ENCODE data around the gene TIAM2. TPM values are rescaled to one million over a fixed set of nuclear protein-coding genes. Genes with fewer than 3 reads are reported as not detected.

Gene TIAM2
- total and polyA plus RNA-seq, 5 experiments from 2014 or later, result 0.09 to 8.3 (median 1.3) TPM

- Mint-ChIP-seq H3K4me1 (no peaks in the 10 kb centered on the region), H3K27me3 (peaks cover 2 to 8% (median 4%) of the 10 kb centered on the region in 5 donors), H3K4me3 (no peak overlapping the region), H3K27ac (no peak overlapping the region), H3K36me3 (no peaks in the 10 kb centered on the region), H3K9me3 (no peaks in the 10 kb centered on the region)
- no peak for ATAC-seq
- POLR2A ChIA-PET, result no interaction called here
- no peak for DNase-seq
Measured at GRCh38 chr6:155038527-155038926, 43.4 kb downstream of the TIAM2 start.

GRCh38 chr6:155039618-155040017 is 44.5 kb downstream of the TIAM2 start:
- Mint-ChIP-seq H3K27me3 (peaks cover 0 to 6% (median 2%) of the 10 kb centered on the region in 5 donors), H3K9me3 (no peaks in the 10 kb centered on the region), H3K4me3 (no peak overlapping the region), H3K36me3 (no peaks in the 10 kb centered on the region), H3K4me1 (no peaks in the 10 kb centered on the region), H3K27ac (no peak overlapping the region)
- DNase-seq (no peak), ATAC-seq (no peak)
- POLR2A ChIA-PET, result no interaction called here

GRCh38 chr6:155040154-155040553 is 45.0 kb downstream of the TIAM2 start:
- DNase-seq, result no peak
- Mint-ChIP-seq H3K9me3 (no peaks in the 10 kb centered on the region), H3K4me3 (no peak overlapping the region), H3K27ac (no peak overlapping the region), H3K4me1 (no peaks in the 10 kb centered on the region), H3K27me3 (peaks cover 0 to 6% (median 2%) of the 10 kb centered on the region in 5 donors), H3K36me3 (no peaks in the 10 kb centered on the region)
- ATAC-seq, result no peak
- POLR2A ChIA-PET, result no interaction called here

GRCh38 chr6:155040901-155041650 is 46.0 kb downstream of the TIAM2 start:
- POLR2A ChIA-PET, result no interaction called here
- Mint-ChIP-seq H3K27ac (no peak overlapping the region), H3K36me3 (no peaks in the 10 kb centered on the region), H3K4me3 (no peak overlapping the region), H3K9me3 (no peaks in the 10 kb centered on the region), H3K27me3 (peaks cover 0 to 2% (median 0%) of the 10 kb centered on the region in 5 donors), H3K4me1 (no peaks in the 10 kb centered on the region)
- ATAC-seq, result no peak
- no peak for DNase-seq

GRCh38 chr6:155041741-155042279 is 46.7 kb downstream of the TIAM2 start:
- Mint-ChIP-seq H3K27me3 (peaks cover 0 to 6% (median 3%) of the 10 kb centered on the region in 5 donors), H3K9me3 (no peaks in the 10 kb centered on the region), H3K36me3 (no peaks in the 10 kb centered on the region), H3K4me3 (no peak overlapping the region), H3K27ac (no peak overlapping the region), H3K4me1 (no peaks in the 10 kb centered on the region)
- POLR2A ChIA-PET, result no interaction called here
- DNase-seq, result no peak
- no peak for ATAC-seq

GRCh38 chr6:155042983-155043382 is 47.9 kb downstream of the TIAM2 start:
- peaks cover 0 to 18% (median 6%) of the 10 kb centered on the region in 5 donors for H3K27me3 Mint-ChIP-seq
- no peaks in the 10 kb centered on the region for H3K4me1 Mint-ChIP-seq
- no peaks in the 10 kb centered on the region for H3K9me3 Mint-ChIP-seq
- POLR2A ChIA-PET, result no interaction called here
- H3K27ac Mint-ChIP-seq, result no peak overlapping the region
- no peak for DNase-seq
- ATAC-seq, result no peak
- H3K4me3 Mint-ChIP-seq, result no peak overlapping the region
- H3K36me3 Mint-ChIP-seq, result no peaks in the 10 kb centered on the region

- H3K36me3 Mint-ChIP-seq, result no peaks in the 10 kb centered on the region
- POLR2A ChIA-PET, result no interaction called here
- H3K9me3 Mint-ChIP-seq, result no peaks in the 10 kb centered on the region
- H3K27ac Mint-ChIP-seq, result no peak overlapping the region
- ATAC-seq, result no peak
- H3K4me3 Mint-ChIP-seq, result no peak overlapping the region
- DNase-seq, result no peak
- peaks cover 2 to 22% (median 6%) of the 10 kb centered on the region in 5 donors for H3K27me3 Mint-ChIP-seq
- H3K4me1 Mint-ChIP-seq, result peaks cover 0 to 8% (median 4%) of the 10 kb centered on the region in 4 donors
Measured at GRCh38 chr6:155045561-155046404, 50.7 kb downstream of the TIAM2 start.

GRCh38 chr6:155047523-155047922 is 52.4 kb downstream of the TIAM2 start:
- H3K4me1 Mint-ChIP-seq, result peaks cover 0 to 12% (median 7%) of the 10 kb centered on the region in 4 donors
- H3K36me3 Mint-ChIP-seq, result no peaks in the 10 kb centered on the region
- peaks cover 2 to 22% (median 6%) of the 10 kb centered on the region in 5 donors for H3K27me3 Mint-ChIP-seq
- no peak overlapping the region for H3K4me3 Mint-ChIP-seq
- DNase-seq, result no peak
- no peaks in the 10 kb centered on the region for H3K9me3 Mint-ChIP-seq
- POLR2A ChIA-PET, result no interaction called here
- no peak for ATAC-seq
- no peak overlapping the region for H3K27ac Mint-ChIP-seq

- Mint-ChIP-seq H3K36me3 (no peaks in the 10 kb centered on the region), H3K4me1 (peaks cover 0 to 12% (median 7%) of the 10 kb centered on the region in 4 donors), H3K4me3 (no peak overlapping the region), H3K9me3 (no peaks in the 10 kb centered on the region), H3K27me3 (peaks cover 0 to 22% (median 6%) of the 10 kb centered on the region in 5 donors), H3K27ac (peak overlapping the region in 2 of 10 donors; percentile 2 to 11)
- no peak for DNase-seq
- POLR2A ChIA-PET, result no interaction called here
- ATAC-seq, result no peak
Measured at GRCh38 chr6:155050311-155050710, 55.2 kb downstream of the TIAM2 start.

- Mint-ChIP-seq H3K4me1 (peaks cover 0 to 12% (median 7%) of the 10 kb centered on the region in 4 donors), H3K36me3 (no peaks in the 10 kb centered on the region), H3K9me3 (no peaks in the 10 kb centered on the region), H3K27me3 (peaks cover 0 to 4% (median 1%) of the 10 kb centered on the region in 5 donors), H3K27ac (peak overlapping the region in 1 of 10 donors; percentile 5), H3K4me3 (no peak overlapping the region)
- ATAC-seq (no peak), DNase-seq (no peak)
- POLR2A ChIA-PET, result no interaction called here
Measured at GRCh38 chr6:155054491-155055250, 59.6 kb downstream of the TIAM2 start.

GRCh38 chr6:155055729-155056128 is 60.6 kb downstream of the TIAM2 start:
- no peak for DNase-seq
- POLR2A ChIA-PET, result no interaction called here
- Mint-ChIP-seq H3K4me3 (no peak overlapping the region), H3K9me3 (no peaks in the 10 kb centered on the region), H3K27me3 (peaks cover 0 to 4% (median 1%) of the 10 kb centered on the region in 5 donors), H3K27ac (no peak overlapping the region), H3K36me3 (no peaks in the 10 kb centered on the region), H3K4me1 (peaks cover 0 to 5% (median 3%) of the 10 kb centered on the region in 4 donors)
- ATAC-seq, result no peak

- Mint-ChIP-seq H3K4me1 (peaks cover 0 to 2% (median 0%) of the 10 kb centered on the region in 4 donors), H3K27me3 (peaks cover 0 to 4% (median 1%) of the 10 kb centered on the region in 5 donors), H3K9me3 (no peaks in the 10 kb centered on the region), H3K27ac (no peak overlapping the region), H3K4me3 (no peak overlapping the region), H3K36me3 (no peaks in the 10 kb centered on the region)
- ATAC-seq (no peak), DNase-seq (no peak)
- POLR2A ChIA-PET, result no interaction called here
Measured at GRCh38 chr6:155056756-155057155, 61.6 kb downstream of the TIAM2 start.
